A549 (cell line): ENCODE measurements around the gene ZBTB20. TPM values are rescaled to one million over a fixed set of nuclear protein-coding genes. Genes with fewer than 3 reads are reported as not detected.

ENCODE experiments used
- ATAC-seq, 2 experiments: fragments of 200-7000 bp in 1 of 2; fragments of >200 bp in 1 of 2; cut with Nextera tagmentation in 1 of 2; cut with Tn5 transposase in 1 of 2; 3 replicates each; pipeline versions ENCODE4 v1.8.0 to v1.9.1; 2018 to 2020; ENCODE audit warnings: mild to moderate bottlenecking in 1 of 2, moderate library complexity in 1 of 2
- CTCF ChIA-PET: fragments of 300-600 bp; sonication (Branson Sonifier 250); formaldehyde crosslinking; extraction: SDS; loops from one replicate; lab custom pipeline; 2021; ENCODE audit warnings: antibody characterized with exemption, inconsistent platforms; lab: Yijun Ruan, JAX
- POLR2A ChIA-PET: fragments of 350-600 bp; formaldehyde crosslinking; extraction: SDS; loops from one replicate; lab custom pipeline; 2021; ENCODE audit warnings: antibody characterized with exemption, inconsistent platforms; lab: Yijun Ruan, JAX
- DNase-seq, 2 experiments: peaks; one replicate each; pipeline versions ENCODE4 v3.0.0 to v3.0.0-alpha.2; 2011 to 2016; ENCODE audit warnings: low read depth in 1 of 2, low spot score in 1 of 2
- FAIRE-seq: peaks from 2 replicates; lab custom pipeline; 2011; peaks lifted over from hg19 to GRCh38; lab: Jason Lieb, UNC
- H3K27ac ChIP-seq, 2 experiments: fragments of >200 bp; sonication (Bioruptor Twin); formaldehyde crosslinking; 3 replicates each; pipeline ENCODE4 v1.5.1; 2016 to 2017
- H3K4me1 ChIP-seq: fragments of >200 bp; sonication (Bioruptor Twin); formaldehyde crosslinking; 3 replicates; pipeline ENCODE4 v1.6.1; 2016
- H3K4me2 ChIP-seq: fragments of >200 bp; sonication (Bioruptor Twin); formaldehyde crosslinking; 3 replicates; pipeline ENCODE4 v1.6.1; 2016
- H3K4me3 ChIP-seq: fragments of >200 bp; sonication (Bioruptor Twin); formaldehyde crosslinking; 3 replicates; pipeline ENCODE4 v1.5.1; 2016
- H3K9me3 ChIP-seq: fragments of >200 bp; sonication (Bioruptor Twin); formaldehyde crosslinking; 3 replicates; pipeline ENCODE4 v1.6.1; 2016
- CHD4 ChIP-seq: fragments of 200-600 bp; sonication (generic); IDR thresholded peaks from 2 replicates; pipeline ENCODE4 v1.6.1; 2016; ENCODE audit warnings: antibody characterized with exemption, mild to moderate bottlenecking, borderline replicate concordance
- FOSB ChIP-seq: fragments of 250-450 bp; sonication (Bioruptor Pico); IDR thresholded peaks from 2 replicates; pipeline ENCODE4 v1.5.0; 2020; ENCODE audit warnings: mild to moderate bottlenecking, moderate library complexity
- HES2 ChIP-seq: fragments of >200 bp; sonication (Bioruptor Twin); formaldehyde crosslinking; IDR thresholded peaks from 2 replicates; pipeline ENCODE4 v1.6.1; 2016
- HEYL ChIP-seq: fragments of 250-450 bp; sonication (Bioruptor Pico); IDR thresholded peaks from 2 replicates; pipeline ENCODE4 v1.8.0; 2021; ENCODE audit warnings: mild to moderate bottlenecking, moderate library complexity
- JUN ChIP-seq, 2 experiments: fragments of >200 bp; sonication (Bioruptor Twin); formaldehyde crosslinking; IDR thresholded peaks; 2 replicates in 1 of 2; 3 replicates in 1 of 2; pipeline ENCODE4 v1.6.1; 2016 to 2017
- JUNB ChIP-seq: fragments of >200 bp; sonication (Bioruptor Twin); formaldehyde crosslinking; IDR thresholded peaks from 2 replicates; pipeline ENCODE4 v1.6.1; 2016
- NPAS2 ChIP-seq: fragments of 250-450 bp; sonication (Bioruptor Pico); IDR thresholded peaks from 2 replicates; pipeline ENCODE4 v1.8.0; 2022; ENCODE audit warnings: mild to moderate bottlenecking, moderate library complexity, borderline replicate concordance
- NR3C1 ChIP-seq: fragments of >200 bp; sonication (Bioruptor Twin); formaldehyde crosslinking; IDR thresholded peaks from 3 replicates; pipeline ENCODE4 v1.6.1; 2017
- POLR2AphosphoS2 ChIP-seq: conservative IDR thresholded peaks from 2 replicates; pipeline ENCODE4 v1.6.1; 2012; ENCODE audit warnings: low read length, improper control_type of control experiment, inconsistent platforms
- RCOR1 ChIP-seq: fragments of 150-350 bp; IDR thresholded peaks from 2 replicates; pipeline ENCODE4 v1.6.1; 2014; ENCODE audit warnings: antibody characterized with exemption, low read length, low read depth
- REST ChIP-seq: fragments of 200-600 bp; sonication (generic); IDR thresholded peaks from 2 replicates; pipeline ENCODE4 v1.6.1; 2016; ENCODE audit warnings: antibody characterized with exemption, mild to moderate bottlenecking, moderate library complexity
- USF2 ChIP-seq: fragments of 450-650 bp; IDR thresholded peaks from 2 replicates; pipeline ENCODE4 v1.6.1; 2014; ENCODE audit warnings: antibody characterized with exemption
- ZFP36 ChIP-seq: fragments of 450-650 bp; IDR thresholded peaks from 2 replicates; pipeline ENCODE4 v1.6.1; 2014; ENCODE audit warnings: borderline replicate concordance; ENCODE audit not compliant: partially characterized antibody
- ZNF302 ChIP-seq: fragments of 250-450 bp; sonication (Bioruptor Pico); IDR thresholded peaks from 2 replicates; pipeline ENCODE4 v1.9.0; 2021; ENCODE audit warnings: inconsistent platforms, mild to moderate bottlenecking, moderate library complexity
- WGBS: methylation state at CpG from one replicate; pipeline ENCODE4 v1.1.6; 2017; ENCODE audit errors: missing lambda C conversion rate; 5-methylcytosine and 5-hydroxymethylcytosine counted together
- polyA plus RNA-seq, 4 experiments: library from polyadenylated mRNA; depleted of rRNA in 3 of 4; stranded (reverse); fragments of >200 nt; fragmentation: RNase III in 1 of 4; extraction: RNeasy Plus Mini Kit Qiagen cat#74134 plus additional on column Dnase treatment in 1 of 4; gene quantifications; 2 replicates in 3 of 4; 3 replicates in 1 of 4; pipeline ENCODE4 v1.2.3, GENCODE V29; 2011 to 2017
- TF ChIP-seq, protein P1 (sequence below): fragments of >200 bp; sonication (Bioruptor Twin); formaldehyde crosslinking; IDR thresholded peaks from 3 replicates; pipeline ENCODE4 v1.5.1; 2016
- TF ChIP-seq, protein P2 (sequence below): IDR thresholded peaks from 2 replicates; pipeline ENCODE4 v1.6.1; 2012
- TF ChIP-seq, protein P3 (sequence below): IDR thresholded peaks from 2 replicates; pipeline ENCODE4 v1.6.1; 2012; ENCODE audit warnings: low read depth, borderline replicate concordance

ZBTB20 gene
- polyA plus RNA-seq, 2 of the 4 experiments (the other 2 are of a cell fraction) = 0.85 to 5.0 TPM

- no peak for TF ChIP-seq JUN (IDR thresholded peaks at IDR 0.05)
- TF ChIP-seq, all 56 proteins: peak for 0
Measured at GRCh38 chr3:114718071-114718897, 428.8 kb downstream of the ZBTB20 start (continued).

DNA sequence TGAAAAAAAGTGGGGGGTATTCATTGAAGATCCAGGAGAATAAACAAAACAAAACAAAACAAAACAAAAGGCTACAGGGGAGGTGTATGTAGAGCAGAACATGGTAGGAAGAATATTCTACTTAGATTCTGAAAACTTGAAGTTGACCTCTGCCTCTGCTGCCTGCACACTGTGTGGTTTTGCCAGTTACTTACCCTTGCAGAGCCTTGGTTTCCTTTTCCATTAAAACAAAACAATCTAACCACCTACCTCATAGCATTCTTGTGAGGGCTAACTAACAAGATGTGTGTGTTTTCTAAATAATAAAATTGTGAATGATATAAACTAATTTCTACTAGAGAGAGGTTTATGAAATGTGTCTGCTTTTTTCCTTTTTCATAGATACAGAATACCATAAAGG is 430.2 kb downstream of the ZBTB20 start:
- H3K4me2 ChIP-seq = no peak overlapping the region
- H3K4me3 ChIP-seq = no peak overlapping the region
- FAIRE-seq = no peak
- no peak overlapping the region for H3K27ac ChIP-seq
- peaks cover 70% of the 10 kb centered on the region for H3K4me1 ChIP-seq
- ATAC-seq = no peak
- POLR2A ChIA-PET = no interaction called here
- TF ChIP-seq HES2 (no peak), ZFP36 (no peak), FOSB (no peak), HEYL (CRISPR knock-in tag) (no peak), RCOR1 (no peak), REST (no peak)
- TF ChIP-seq, protein P1, sequence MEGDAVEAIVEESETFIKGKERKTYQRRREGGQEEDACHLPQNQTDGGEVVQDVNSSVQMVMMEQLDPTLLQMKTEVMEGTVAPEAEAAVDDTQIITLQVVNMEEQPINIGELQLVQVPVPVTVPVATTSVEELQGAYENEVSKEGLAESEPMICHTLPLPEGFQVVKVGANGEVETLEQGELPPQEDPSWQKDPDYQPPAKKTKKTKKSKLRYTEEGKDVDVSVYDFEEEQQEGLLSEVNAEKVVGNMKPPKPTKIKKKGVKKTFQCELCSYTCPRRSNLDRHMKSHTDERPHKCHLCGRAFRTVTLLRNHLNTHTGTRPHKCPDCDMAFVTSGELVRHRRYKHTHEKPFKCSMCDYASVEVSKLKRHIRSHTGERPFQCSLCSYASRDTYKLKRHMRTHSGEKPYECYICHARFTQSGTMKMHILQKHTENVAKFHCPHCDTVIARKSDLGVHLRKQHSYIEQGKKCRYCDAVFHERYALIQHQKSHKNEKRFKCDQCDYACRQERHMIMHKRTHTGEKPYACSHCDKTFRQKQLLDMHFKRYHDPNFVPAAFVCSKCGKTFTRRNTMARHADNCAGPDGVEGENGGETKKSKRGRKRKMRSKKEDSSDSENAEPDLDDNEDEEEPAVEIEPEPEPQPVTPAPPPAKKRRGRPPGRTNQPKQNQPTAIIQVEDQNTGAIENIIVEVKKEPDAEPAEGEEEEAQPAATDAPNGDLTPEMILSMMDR = no peak
- TF ChIP-seq, protein P2, sequence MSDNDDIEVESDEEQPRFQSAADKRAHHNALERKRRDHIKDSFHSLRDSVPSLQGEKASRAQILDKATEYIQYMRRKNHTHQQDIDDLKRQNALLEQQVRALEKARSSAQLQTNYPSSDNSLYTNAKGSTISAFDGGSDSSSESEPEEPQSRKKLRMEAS = no peak
- CTCF ChIA-PET = no interaction called here
- no peaks in the 10 kb centered on the region for H3K9me3 ChIP-seq
- no peak for DNase-seq

- no peak for ATAC-seq
- ChIA-PET CTCF (interaction anchor here (0.6 to 1.1 kb wide), 2 partner anchors 62 to 297 kb away, joined by 3 read pairs; no protein-coding TSS in a partner anchor), POLR2A (no interaction called here)
- TF ChIP-seq FOSB (no peak), NR3C1 (no peak), JUNB (no peak)
- TF ChIP-seq, protein P3, sequence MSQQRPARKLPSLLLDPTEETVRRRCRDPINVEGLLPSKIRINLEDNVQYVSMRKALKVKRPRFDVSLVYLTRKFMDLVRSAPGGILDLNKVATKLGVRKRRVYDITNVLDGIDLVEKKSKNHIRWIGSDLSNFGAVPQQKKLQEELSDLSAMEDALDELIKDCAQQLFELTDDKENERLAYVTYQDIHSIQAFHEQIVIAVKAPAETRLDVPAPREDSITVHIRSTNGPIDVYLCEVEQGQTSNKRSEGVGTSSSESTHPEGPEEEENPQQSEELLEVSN = no peak
- DNase-seq = no peak
- FAIRE-seq = no peak
- Histone ChIP-seq H3K9me3 (no peaks in the 10 kb centered on the region), H3K4me2 (no peak overlapping the region), H3K4me3 (no peak overlapping the region), H3K27ac (no peak overlapping the region), H3K4me1 (peaks cover 62% of the 10 kb centered on the region)
- 93% methylated on average over 5 of the region's 5 CpGs for WGBS
Measured at GRCh38 chr3:114716126-114716525, 431.0 kb downstream of the ZBTB20 start.

GRCh38 chr3:114714957-114715460 is 432.1 kb downstream of the ZBTB20 start:
- Histone ChIP-seq H3K4me3 (no peak overlapping the region), H3K4me2 (peak overlapping the region; percentile 56), H3K9me3 (no peaks in the 10 kb centered on the region), H3K27ac (no peak overlapping the region), H3K4me1 (peaks cover 51% of the 10 kb centered on the region)
- FAIRE-seq (no peak), ATAC-seq (no peak), DNase-seq (no peak)
- POLR2A ChIA-PET = no interaction called here
- CTCF ChIA-PET = no interaction called here
- 41% methylated on average over 7 of the region's 7 CpGs for WGBS
- TF ChIP-seq, protein P2 = no peak
- TF ChIP-seq USF2 (no peak), RCOR1 (no peak), NPAS2 (CRISPR knock-in tag) (no peak), CHD4 (no peak), POLR2AphosphoS2 (no peak), ZNF302 (CRISPR knock-in tag) (no peak), REST (no peak)
